ENCODE data around the gene TMEM184A. TPM values are rescaled to one million over a fixed set of nuclear protein-coding genes. Genes with fewer than 3 reads are reported as not detected.

TMEM184A gene
- total and polyA plus RNA-seq, 2 experiments from 2014 or later, result 14.5 to 24.7 TPM

DNA sequence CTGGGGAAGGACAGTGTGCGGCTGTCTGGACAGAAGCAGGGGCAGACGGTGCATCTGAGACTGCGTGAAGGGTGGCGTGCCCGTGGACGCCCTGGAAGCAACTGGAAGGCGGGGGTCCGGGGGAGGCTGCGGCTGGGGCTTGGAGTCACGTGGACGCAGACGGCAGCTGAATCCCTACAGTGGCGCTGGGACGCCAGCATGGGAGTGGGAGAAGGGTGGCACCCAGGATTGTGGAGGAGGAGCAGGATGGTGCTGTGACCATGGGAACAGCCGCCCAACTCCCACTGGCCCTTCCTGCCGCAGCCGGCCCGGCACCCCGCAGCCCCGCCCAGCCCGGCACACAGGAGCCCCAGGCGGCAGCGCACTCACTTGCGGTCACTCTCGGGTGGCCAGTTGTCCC is 61.6 kb downstream of the TMEM184A start:
- Histone ChIP-seq H3K9me3 (ENCODE audit: low read depth) (no peaks in the 10 kb centered on the region), H3K36me3 (replicated peaks; ENCODE audit: insufficient read depth, low read depth) (no peaks in the 10 kb centered on the region), H3K27me3 (no peaks in the 10 kb centered on the region), H3K4me3 (no peak overlapping the region), H3K27ac (no peak overlapping the region), H4K20me1 (ENCODE audit: insufficient read depth, poor library complexity, severe bottlenecking) (no peaks in the 10 kb centered on the region), H3K4me1 (ENCODE audit: insufficient read depth) (no peaks in the 10 kb centered on the region), H3K79me2 (no peaks in the 10 kb centered on the region), H3K9me2 (replicated peaks; ENCODE audit: insufficient read depth) (no peaks in the 10 kb centered on the region), H3K4me2 (no peak overlapping the region), H2AFZ (no peak overlapping the region)
- no peak for DNase-seq (ENCODE audit: low spot score)
- WGBS (ENCODE audit: low lambda C conversion rate, missing lambda C conversion rate), result 95% methylated on average over 23 of the region's 25 CpGs
- TF ChIP-seq, protein P1, sequence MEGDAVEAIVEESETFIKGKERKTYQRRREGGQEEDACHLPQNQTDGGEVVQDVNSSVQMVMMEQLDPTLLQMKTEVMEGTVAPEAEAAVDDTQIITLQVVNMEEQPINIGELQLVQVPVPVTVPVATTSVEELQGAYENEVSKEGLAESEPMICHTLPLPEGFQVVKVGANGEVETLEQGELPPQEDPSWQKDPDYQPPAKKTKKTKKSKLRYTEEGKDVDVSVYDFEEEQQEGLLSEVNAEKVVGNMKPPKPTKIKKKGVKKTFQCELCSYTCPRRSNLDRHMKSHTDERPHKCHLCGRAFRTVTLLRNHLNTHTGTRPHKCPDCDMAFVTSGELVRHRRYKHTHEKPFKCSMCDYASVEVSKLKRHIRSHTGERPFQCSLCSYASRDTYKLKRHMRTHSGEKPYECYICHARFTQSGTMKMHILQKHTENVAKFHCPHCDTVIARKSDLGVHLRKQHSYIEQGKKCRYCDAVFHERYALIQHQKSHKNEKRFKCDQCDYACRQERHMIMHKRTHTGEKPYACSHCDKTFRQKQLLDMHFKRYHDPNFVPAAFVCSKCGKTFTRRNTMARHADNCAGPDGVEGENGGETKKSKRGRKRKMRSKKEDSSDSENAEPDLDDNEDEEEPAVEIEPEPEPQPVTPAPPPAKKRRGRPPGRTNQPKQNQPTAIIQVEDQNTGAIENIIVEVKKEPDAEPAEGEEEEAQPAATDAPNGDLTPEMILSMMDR (IDR thresholded peaks at IDR 0.05; ENCODE audit: poor library complexity), result no peak
- TF ChIP-seq EZH2 (IDR thresholded peaks at IDR 0.05; ENCODE audit: borderline replicate concordance) (no peak), EZH2phosphoT487 (IDR thresholded peaks at IDR 0.05; ENCODE audit: low read depth, severe bottlenecking, unreplicated experiment) (no peak)

DNA sequence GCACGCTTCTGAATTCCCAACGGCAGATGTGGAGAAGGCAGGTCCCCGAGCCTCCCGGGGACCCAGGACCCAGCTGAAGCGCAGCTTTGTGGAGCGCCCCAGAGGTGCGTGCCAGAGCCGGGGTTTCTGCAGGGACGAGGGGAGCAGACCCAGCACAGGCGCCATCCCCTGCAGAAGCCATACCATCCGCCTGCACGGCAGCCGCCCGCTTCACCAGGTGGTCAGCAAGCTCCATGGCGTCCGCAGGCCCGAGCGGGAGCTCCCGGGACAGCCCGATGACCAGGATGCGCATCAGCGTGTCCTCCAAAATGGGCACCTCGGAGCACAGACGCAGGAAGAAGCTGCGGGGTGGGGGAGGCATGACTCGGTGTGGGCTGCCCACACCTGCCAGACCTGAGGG is 62.4 kb downstream of the TMEM184A start:
- no peak for DNase-seq (ENCODE audit: low spot score)
- Histone ChIP-seq H4K20me1 (ENCODE audit: insufficient read depth, poor library complexity, severe bottlenecking) (no peaks in the 10 kb centered on the region), H3K4me3 (no peak overlapping the region), H3K27me3 (no peaks in the 10 kb centered on the region), H3K9me3 (ENCODE audit: low read depth) (no peaks in the 10 kb centered on the region), H3K9me2 (replicated peaks; ENCODE audit: insufficient read depth) (no peaks in the 10 kb centered on the region), H3K4me1 (ENCODE audit: insufficient read depth) (no peaks in the 10 kb centered on the region), H3K4me2 (no peak overlapping the region), H2AFZ (no peak overlapping the region), H3K27ac (no peak overlapping the region), H3K79me2 (no peaks in the 10 kb centered on the region), H3K36me3 (replicated peaks; ENCODE audit: insufficient read depth, low read depth) (no peaks in the 10 kb centered on the region)
- 97% methylated on average over 26 of the region's 26 CpGs for WGBS (ENCODE audit: low lambda C conversion rate, missing lambda C conversion rate)
- TF ChIP-seq EZH2phosphoT487 (IDR thresholded peaks at IDR 0.05; ENCODE audit: low read depth, severe bottlenecking, unreplicated experiment) (no peak), EZH2 (IDR thresholded peaks at IDR 0.05; ENCODE audit: borderline replicate concordance) (no peak)
- TF ChIP-seq, protein P1 (IDR thresholded peaks at IDR 0.05; ENCODE audit: poor library complexity), result no peak

GRCh38 chr7:1493129-1493528 is 62.9 kb downstream of the TMEM184A start:
- H2AFZ ChIP-seq, result no peak overlapping the region
- no peaks in the 10 kb centered on the region for H3K27me3 ChIP-seq
- no peaks in the 10 kb centered on the region for H3K79me2 ChIP-seq
- no peak overlapping the region for H3K4me3 ChIP-seq
- H3K9me3 ChIP-seq (ENCODE audit: low read depth), result no peaks in the 10 kb centered on the region
- H3K4me2 ChIP-seq, result no peak overlapping the region
- no peak for DNase-seq (ENCODE audit: low spot score)
- H3K36me3 ChIP-seq (replicated peaks; ENCODE audit: insufficient read depth, low read depth), result no peaks in the 10 kb centered on the region
- H3K27ac ChIP-seq, result no peak overlapping the region
- H4K20me1 ChIP-seq (ENCODE audit: insufficient read depth, poor library complexity, severe bottlenecking), result no peaks in the 10 kb centered on the region
- WGBS (ENCODE audit: low lambda C conversion rate, missing lambda C conversion rate), result 97% methylated on average over 15 of the region's 20 CpGs
- H3K9me2 ChIP-seq (replicated peaks; ENCODE audit: insufficient read depth), result no peaks in the 10 kb centered on the region
- TF ChIP-seq, protein P1 (IDR thresholded peaks at IDR 0.05; ENCODE audit: poor library complexity), result no peak
- TF ChIP-seq EZH2 (IDR thresholded peaks at IDR 0.05; ENCODE audit: borderline replicate concordance) (no peak), EZH2phosphoT487 (IDR thresholded peaks at IDR 0.05; ENCODE audit: low read depth, severe bottlenecking, unreplicated experiment) (no peak)
- no peaks in the 10 kb centered on the region for H3K4me1 ChIP-seq (ENCODE audit: insufficient read depth)

- no peak for DNase-seq (ENCODE audit: low spot score)
- no peaks in the 10 kb centered on the region for H3K79me2 ChIP-seq
- H3K4me3 ChIP-seq, result no peak overlapping the region
- H4K20me1 ChIP-seq (ENCODE audit: insufficient read depth, poor library complexity, severe bottlenecking), result no peaks in the 10 kb centered on the region
- no peaks in the 10 kb centered on the region for H3K36me3 ChIP-seq (replicated peaks; ENCODE audit: insufficient read depth, low read depth)
- no peaks in the 10 kb centered on the region for H3K9me2 ChIP-seq (replicated peaks; ENCODE audit: insufficient read depth)
- H3K4me2 ChIP-seq, result no peak overlapping the region
- WGBS (ENCODE audit: low lambda C conversion rate, missing lambda C conversion rate), result 98% methylated on average over 14 of the region's 33 CpGs
- TF ChIP-seq, protein P1 (IDR thresholded peaks at IDR 0.05; ENCODE audit: poor library complexity), result no peak
- no peak for TF ChIP-seq EZH2phosphoT487 (IDR thresholded peaks at IDR 0.05; ENCODE audit: low read depth, severe bottlenecking, unreplicated experiment)
- TF ChIP-seq EZH2 (IDR thresholded peaks at IDR 0.05; ENCODE audit: borderline replicate concordance), result no peak
- H3K27ac ChIP-seq, result no peak overlapping the region
- no peaks in the 10 kb centered on the region for H3K4me1 ChIP-seq (ENCODE audit: insufficient read depth)
- H3K9me3 ChIP-seq (ENCODE audit: low read depth), result no peaks in the 10 kb centered on the region
- H3K27me3 ChIP-seq, result no peaks in the 10 kb centered on the region
- H2AFZ ChIP-seq, result no peak overlapping the region
These were observed 63.4 kb downstream of the TMEM184A start for GRCh38 chr7:1492640-1493039.

Measured in hepatocyte (in vitro differentiated cells).